SW 1271 (cell line): ENCODE measurements around the gene PSMB1.
"Not testable (repeated sequence)": the region's sequence is repeated elsewhere in the genome, so short reads cannot be mapped to it uniquely, and the experiment has no call there.

Experiments used
- DNase-seq, 2 experiments: peaks; one replicate each; lab custom pipeline; 2025; lab: John Stamatoyannopoulos, UW

The PSMB1 gene

GRCh38 chr6:170502733-170503413 is 50.2 kb downstream of the PSMB1 start:
- not testable (repeated sequence) for DNase-seq

- not testable (repeated sequence) for DNase-seq
These were observed 50.8 kb downstream of the PSMB1 start for GRCh38 chr6:170502268-170502667.

DNA sequence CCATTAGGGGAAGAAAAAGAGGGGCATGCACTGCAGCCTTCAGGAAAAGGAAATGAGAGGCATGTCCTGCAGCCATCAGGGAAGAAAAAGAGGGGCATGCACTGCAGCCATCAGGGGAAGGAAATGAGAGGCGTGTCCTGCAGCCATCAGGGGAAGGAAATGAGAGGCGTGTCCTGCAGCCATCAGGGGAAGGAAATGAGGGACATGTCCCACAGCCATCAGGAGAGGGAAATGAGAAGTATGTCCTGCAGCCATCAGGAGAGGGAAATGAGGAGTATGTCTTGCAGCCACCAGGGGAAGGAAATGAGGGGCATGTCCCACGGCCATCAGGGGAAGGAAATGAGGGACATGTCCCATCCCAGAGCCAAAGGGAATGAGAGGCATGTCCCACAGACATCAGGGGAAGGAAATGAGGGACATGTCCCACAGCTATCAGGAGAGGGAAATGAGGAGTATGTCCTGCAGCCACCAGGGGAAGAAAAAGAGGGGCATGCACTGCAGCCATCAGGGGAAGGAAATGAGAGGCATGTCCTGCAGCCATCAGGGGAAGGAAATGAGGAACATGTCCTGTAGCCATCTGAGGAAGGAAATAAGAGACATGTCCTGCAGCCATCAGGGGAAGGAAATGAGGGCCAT is 52.0 kb downstream of the PSMB1 start:
- DNase-seq, result no peak

GRCh38 chr6:170497841-170498301 is 55.2 kb downstream of the PSMB1 start:
- DNase-seq, result no peak

- no peak for DNase-seq
These were observed 59.8 kb downstream of the PSMB1 start for GRCh38 chr6:170493354-170493753.

DNA sequence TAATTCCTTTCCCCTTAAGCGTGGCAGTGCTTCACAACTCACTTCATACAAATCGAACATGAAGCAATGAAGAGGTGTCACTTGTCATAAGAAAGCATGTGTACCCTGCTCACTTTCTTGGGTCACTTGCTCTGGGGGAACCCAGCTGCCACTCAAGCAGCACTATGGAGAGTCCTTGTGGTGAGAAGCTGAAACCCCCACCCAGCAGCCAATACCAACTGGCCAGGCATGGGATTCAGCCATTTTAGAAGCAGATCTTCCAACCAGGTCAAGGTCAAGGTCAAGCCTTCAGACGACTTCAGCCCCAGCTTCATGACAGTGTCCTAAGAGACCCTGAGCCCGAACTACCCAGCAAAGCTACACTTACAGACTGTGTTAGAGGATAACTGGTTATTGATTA is 62.8 kb downstream of the PSMB1 start:
- DNase-seq, result no peak

DNA sequence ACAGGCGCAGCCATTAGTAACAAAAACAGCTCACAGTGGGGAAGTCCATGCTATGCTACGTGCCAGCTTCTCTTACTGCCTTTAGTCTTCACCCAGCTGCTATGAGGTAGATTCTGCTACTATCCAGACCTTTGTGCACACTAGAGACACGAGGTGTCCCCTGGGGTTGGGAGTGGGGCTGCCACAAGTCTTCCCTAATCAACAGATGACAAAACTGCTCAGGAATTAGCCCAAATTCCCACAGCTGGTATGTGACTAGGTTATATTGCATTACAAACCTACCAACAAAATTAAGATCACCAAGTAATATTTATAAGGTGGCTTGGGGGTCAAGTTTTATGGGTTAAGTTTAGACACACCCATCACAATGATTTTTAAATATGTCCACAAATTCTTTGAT is 63.3 kb downstream of the PSMB1 start:
- no peak for DNase-seq

GRCh38 chr6:170487707-170488329 is 65.3 kb downstream of the PSMB1 start:
- DNase-seq, result no peak

- DNase-seq, result no peak
These were observed 67.9 kb downstream of the PSMB1 start for GRCh38 chr6:170485159-170485558.
